Upper lobe of left lung (tissue), 4 donors: ENCODE measurements around the gene UTP14A.

Experiments used
- EP300 ChIP-seq, 4 donors: sonication (generic); formaldehyde crosslinking; IDR thresholded peaks; one replicate each; pipeline ENCODE4 v1.5.1; 2017; ENCODE audit warnings: antibody characterized with exemption in 4 of 4, control low read depth in 2 of 4
- POLR2AphosphoS5 ChIP-seq, 2 donors: sonication (generic); formaldehyde crosslinking; IDR thresholded peaks; one replicate each; pipeline ENCODE4 v1.5.1; 2017; ENCODE audit warnings: antibody characterized with exemption in 2 of 2
- TF ChIP-seq, protein P1 (sequence below), 6 experiments: fragments of 450-650 bp in 4 of 6; fragments of 200-600 bp in 2 of 6; sonication (generic) in 2 of 6; IDR thresholded peaks; one replicate each; pipeline ENCODE4 v1.5.1; 2016 to 2019; ENCODE audit warnings: antibody characterized with exemption in 6 of 6

DNA sequence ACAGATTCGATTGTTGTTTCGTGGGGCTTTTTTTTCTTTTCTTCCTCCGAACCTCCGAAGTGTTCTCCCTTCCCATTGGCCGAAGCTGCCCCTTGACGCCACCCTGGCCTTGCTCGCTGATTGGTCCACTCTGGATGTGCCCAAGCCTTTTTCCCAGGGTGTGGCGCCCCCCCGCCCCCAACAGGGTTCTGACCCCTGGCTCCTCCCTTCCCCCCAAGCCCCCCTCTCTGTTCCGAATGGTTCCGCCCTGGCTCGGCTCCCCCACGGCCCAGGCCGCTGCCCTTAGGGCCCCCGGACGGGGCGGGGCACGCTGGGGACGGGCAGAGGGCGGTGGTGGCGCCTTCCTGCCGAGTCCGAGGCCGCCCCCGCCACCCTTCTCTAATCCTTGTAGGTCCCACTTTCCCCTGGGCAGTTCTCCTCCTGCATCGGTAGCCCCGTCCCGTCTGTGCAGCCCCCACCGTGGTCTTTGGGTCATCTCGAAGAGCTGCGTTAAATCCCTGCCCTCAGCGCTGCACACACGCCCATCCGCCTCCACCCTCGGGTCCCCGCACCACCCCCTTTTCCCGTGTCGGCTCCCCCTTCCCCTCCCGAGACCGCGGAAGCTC is 25.5 kb downstream of the UTP14A start:
- TF ChIP-seq, protein P1, sequence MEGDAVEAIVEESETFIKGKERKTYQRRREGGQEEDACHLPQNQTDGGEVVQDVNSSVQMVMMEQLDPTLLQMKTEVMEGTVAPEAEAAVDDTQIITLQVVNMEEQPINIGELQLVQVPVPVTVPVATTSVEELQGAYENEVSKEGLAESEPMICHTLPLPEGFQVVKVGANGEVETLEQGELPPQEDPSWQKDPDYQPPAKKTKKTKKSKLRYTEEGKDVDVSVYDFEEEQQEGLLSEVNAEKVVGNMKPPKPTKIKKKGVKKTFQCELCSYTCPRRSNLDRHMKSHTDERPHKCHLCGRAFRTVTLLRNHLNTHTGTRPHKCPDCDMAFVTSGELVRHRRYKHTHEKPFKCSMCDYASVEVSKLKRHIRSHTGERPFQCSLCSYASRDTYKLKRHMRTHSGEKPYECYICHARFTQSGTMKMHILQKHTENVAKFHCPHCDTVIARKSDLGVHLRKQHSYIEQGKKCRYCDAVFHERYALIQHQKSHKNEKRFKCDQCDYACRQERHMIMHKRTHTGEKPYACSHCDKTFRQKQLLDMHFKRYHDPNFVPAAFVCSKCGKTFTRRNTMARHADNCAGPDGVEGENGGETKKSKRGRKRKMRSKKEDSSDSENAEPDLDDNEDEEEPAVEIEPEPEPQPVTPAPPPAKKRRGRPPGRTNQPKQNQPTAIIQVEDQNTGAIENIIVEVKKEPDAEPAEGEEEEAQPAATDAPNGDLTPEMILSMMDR (IDR thresholded peaks at IDR 0.05) = no peak
- TF ChIP-seq POLR2AphosphoS5 (IDR thresholded peaks at IDR 0.05) = peak; percentile 24 to 63
- TF ChIP-seq EP300 (IDR thresholded peaks at IDR 0.05) = no peak
